Ectodermal cell (in vitro differentiated cells): ENCODE measurements around the gene CEACAM18.
"Not testable (repeated sequence)": the region's sequence is repeated elsewhere in the genome, so short reads cannot be mapped to it uniquely, and the experiment has no call there.

Experiments
- H3K27ac ChIP-seq: 2 replicates; pipeline ENCODE4 v1.7.0; 2013; ENCODE audit warnings: mild to moderate bottlenecking, low read depth, low read length; ENCODE audit not compliant: insufficient read depth, poor library complexity, severe bottlenecking
- H3K27me3 ChIP-seq: 2 replicates; pipeline ENCODE4 v1.7.0; 2013; ENCODE audit warnings: mild to moderate bottlenecking, low read length; ENCODE audit not compliant: insufficient read depth, control insufficient read depth, poor library complexity, severe bottlenecking
- H3K36me3 ChIP-seq: one replicate; pipeline ENCODE4 v1.7.0; 2013; ENCODE audit warnings: low read length; ENCODE audit not compliant: control insufficient read depth, insufficient read depth
- H3K4me1 ChIP-seq: one replicate; pipeline ENCODE4 v1.7.0; 2013; ENCODE audit warnings: low read length; ENCODE audit not compliant: control insufficient read depth, insufficient read depth
- H3K4me3 ChIP-seq: 2 replicates; pipeline ENCODE4 v1.7.0; 2013; ENCODE audit warnings: low read depth, low read length, control low read depth; ENCODE audit not compliant: insufficient read depth
- H3K9me3 ChIP-seq: 2 replicates; pipeline ENCODE4 v1.7.0; 2013; ENCODE audit warnings: mild to moderate bottlenecking, low read length, moderate library complexity; ENCODE audit not compliant: control insufficient read depth
- WGBS, 2 experiments: methylation state at CpG; one replicate each; pipeline ENCODE4 v1.1.7; 2013; ENCODE audit warnings: missing lambda C conversion rate in 2 of 2; 5-methylcytosine and 5-hydroxymethylcytosine counted together

CEACAM18 gene

DNA sequence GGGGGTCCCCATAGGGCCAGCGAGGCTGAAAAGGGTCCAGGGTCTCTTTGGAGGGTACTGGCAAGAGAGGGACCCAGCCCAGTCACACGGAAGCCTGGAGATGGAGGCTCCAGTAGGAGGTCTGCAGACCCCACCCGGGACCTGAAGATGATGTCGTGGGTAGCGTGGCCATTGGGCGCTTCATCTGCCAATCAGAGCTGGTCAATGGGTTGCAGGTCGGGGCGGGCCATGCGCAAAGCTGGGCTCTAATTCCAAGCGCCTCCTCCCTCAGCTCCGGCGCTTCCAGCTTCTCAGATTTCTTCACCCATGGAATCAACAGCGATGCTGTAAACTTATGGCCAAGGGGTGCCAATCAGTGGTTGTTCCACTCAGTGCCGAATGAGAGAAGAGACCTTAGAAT lies 12.3 kb downstream of the CEACAM18 start:
- Histone ChIP-seq H3K9me3 (no peaks in the 10 kb centered on the region), H3K27me3 (no peaks in the 10 kb centered on the region), H3K36me3 (no peaks in the 10 kb centered on the region), H3K27ac (no peak overlapping the region), H3K4me3 (no peak overlapping the region), H3K4me1 (no peaks in the 10 kb centered on the region)
- 75 to 77% methylated on average over 14 of the region's 14 CpGs for WGBS, 2 experiments

DNA sequence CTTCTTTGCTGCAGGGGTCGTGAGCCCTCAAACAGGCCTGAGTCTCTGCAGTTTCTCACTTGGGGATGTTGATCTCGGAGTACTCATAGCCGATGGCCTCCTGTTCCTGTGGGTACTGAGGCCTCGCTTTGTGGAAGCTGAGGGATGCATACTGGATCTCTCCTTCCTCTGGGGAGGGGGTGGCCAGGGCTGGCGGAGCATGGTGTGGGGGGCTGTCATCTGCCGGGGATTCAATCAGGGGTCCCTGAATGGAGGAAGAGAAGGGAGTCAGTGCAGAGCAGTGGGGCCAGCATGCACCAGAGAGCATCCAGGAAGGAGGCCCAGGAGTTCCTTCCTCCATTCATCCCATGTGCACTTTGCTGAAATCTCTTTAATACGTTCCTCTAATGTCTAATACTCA lies 13.2 kb downstream of the CEACAM18 start:
- H3K27me3 ChIP-seq: no peaks in the 10 kb centered on the region
- H3K36me3 ChIP-seq: no peaks in the 10 kb centered on the region
- no peaks in the 10 kb centered on the region for H3K9me3 ChIP-seq
- H3K4me3 ChIP-seq: no peak overlapping the region
- 76 to 83% methylated on average over 6 to 7 of the region's 7 CpGs for WGBS, 2 experiments
- H3K27ac ChIP-seq: no peak overlapping the region
- no peaks in the 10 kb centered on the region for H3K4me1 ChIP-seq

DNA sequence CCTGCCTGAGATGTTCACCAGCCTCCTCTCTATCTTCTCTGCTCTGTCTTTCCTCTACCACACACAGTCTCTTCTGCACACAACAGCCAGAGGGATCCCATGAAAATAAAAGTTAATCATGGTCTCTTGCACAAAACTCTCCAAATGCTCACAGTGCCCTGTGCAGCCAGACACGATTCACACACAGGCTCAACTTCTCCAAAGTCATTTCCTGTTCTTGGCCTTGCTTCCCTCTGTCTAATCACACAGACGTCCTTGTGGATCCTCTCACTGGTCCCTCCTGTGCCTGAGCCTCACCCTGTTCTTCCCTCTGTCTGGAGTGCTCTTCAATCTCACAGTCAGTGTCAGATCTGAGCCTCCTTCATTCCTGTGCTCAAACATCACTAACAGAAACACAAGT lies 15.4 kb downstream of the CEACAM18 start:
- H3K4me1 ChIP-seq: no peaks in the 10 kb centered on the region
- no peaks in the 10 kb centered on the region for H3K36me3 ChIP-seq
- no peaks in the 10 kb centered on the region for H3K27me3 ChIP-seq
- H3K27ac ChIP-seq: no peak overlapping the region
- no peak overlapping the region for H3K4me3 ChIP-seq
- no peaks in the 10 kb centered on the region for H3K9me3 ChIP-seq
- WGBS, 2 experiments: 39 to 49% methylated on average over 2 of the region's 2 CpGs

DNA sequence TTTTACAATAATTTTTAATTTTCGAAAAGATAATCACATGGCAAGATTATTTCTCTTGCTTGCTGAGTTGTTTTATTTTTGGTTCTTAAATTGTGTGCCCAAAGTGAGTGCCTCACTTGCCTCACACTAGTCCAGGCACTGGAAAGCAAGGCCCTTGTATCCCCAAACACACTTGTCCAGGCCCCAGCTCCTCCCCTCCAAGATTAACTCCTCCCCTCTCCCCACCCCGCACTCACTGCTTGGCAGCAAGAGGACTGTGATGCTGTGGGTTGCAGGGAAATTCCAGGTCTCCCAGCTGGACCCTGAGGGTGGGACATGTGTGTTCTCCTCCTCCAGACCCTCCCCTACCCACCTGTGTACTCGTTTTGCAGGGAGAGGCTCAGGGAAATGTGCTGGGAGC lies 19.3 kb downstream of the CEACAM18 start:
- Histone ChIP-seq H3K27me3 (no peaks in the 10 kb centered on the region), H3K9me3 (no peaks in the 10 kb centered on the region), H3K36me3 (no peaks in the 10 kb centered on the region), H3K4me1 (no peaks in the 10 kb centered on the region), H3K27ac (no peak overlapping the region), H3K4me3 (no peak overlapping the region)
- 28 to 36% methylated on average over 2 of the region's 3 CpGs for WGBS, 2 experiments

- not testable (repeated sequence) for H3K27me3 ChIP-seq, H3K4me3 ChIP-seq, H3K9me3 ChIP-seq, H3K36me3 ChIP-seq, H3K27ac ChIP-seq, H3K4me1 ChIP-seq
- WGBS, 2 experiments: 61 to 67% methylated on average over 8 of the region's 8 CpGs
Measured at GRCh38 chr19:51500931-51501330, 22.6 kb downstream of the CEACAM18 start.

- no peaks in the 10 kb centered on the region for H3K9me3 ChIP-seq
- no peak within 1 kb of the TSS for H3K27ac ChIP-seq
- H3K27me3 ChIP-seq: no peaks in the 10 kb centered on the region
- H3K36me3 ChIP-seq: no peaks in the 10 kb centered on the region
- WGBS, 2 experiments: 85 to 88% methylated on average over 11 to 12 of the region's 12 CpGs
- no peaks in the 10 kb centered on the region for H3K4me1 ChIP-seq
- no peak within 1 kb of the TSS for H3K4me3 ChIP-seq
Measured at GRCh38 chr19:51501594-51502263, 23.4 kb downstream of the CEACAM18 start, which contains the start of gene SIGLEC12. TSS of gene SIGLEC12 (minus strand) at chr19:51501800. CDS start at chr19:51501733, 67 bp downstream.

DNA sequence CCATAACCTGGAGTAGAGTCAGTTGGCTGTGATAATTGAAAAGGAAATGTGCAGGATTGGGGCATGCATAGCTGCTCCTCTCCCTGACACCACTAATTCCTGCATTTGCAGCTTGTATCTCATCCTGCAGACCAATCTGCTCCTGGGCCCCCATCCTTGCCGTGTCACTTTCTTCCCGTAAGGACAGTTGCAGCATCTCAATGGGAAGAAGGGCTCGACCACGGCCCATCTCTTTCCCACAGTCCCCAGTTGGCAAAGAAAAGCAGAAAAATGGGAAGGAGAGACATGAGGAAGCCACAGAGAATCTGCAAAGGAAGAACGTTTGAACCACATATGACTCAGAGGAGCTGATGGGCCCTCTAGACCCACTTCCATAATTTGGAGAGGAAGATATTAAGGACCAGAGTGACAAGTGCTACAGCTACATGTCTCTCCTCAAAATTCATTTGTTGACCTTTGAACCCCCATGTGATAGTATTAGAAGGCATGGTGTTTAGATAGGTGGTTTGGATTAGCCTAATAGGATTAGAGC lies 25.0 kb downstream of the CEACAM18 start:
- 86 to 89% methylated on average over 5 of the region's 5 CpGs for WGBS, 2 experiments
- no peak overlapping the region for H3K4me3 ChIP-seq
- H3K36me3 ChIP-seq: no peaks in the 10 kb centered on the region
- H3K9me3 ChIP-seq: no peaks in the 10 kb centered on the region
- H3K4me1 ChIP-seq: no peaks in the 10 kb centered on the region
- H3K27me3 ChIP-seq: no peaks in the 10 kb centered on the region
- no peak overlapping the region for H3K27ac ChIP-seq

GRCh38 chr19:51503896-51504295 lies 25.6 kb downstream of the CEACAM18 start:
- no peaks in the 10 kb centered on the region for H3K9me3 ChIP-seq
- no peak overlapping the region for H3K27ac ChIP-seq
- WGBS, 2 experiments: 61 to 78% methylated on average over 1 to 3 of the region's 3 CpGs
- no peaks in the 10 kb centered on the region for H3K27me3 ChIP-seq
- no peaks in the 10 kb centered on the region for H3K36me3 ChIP-seq
- H3K4me1 ChIP-seq: no peaks in the 10 kb centered on the region
- no peak overlapping the region for H3K4me3 ChIP-seq

DNA sequence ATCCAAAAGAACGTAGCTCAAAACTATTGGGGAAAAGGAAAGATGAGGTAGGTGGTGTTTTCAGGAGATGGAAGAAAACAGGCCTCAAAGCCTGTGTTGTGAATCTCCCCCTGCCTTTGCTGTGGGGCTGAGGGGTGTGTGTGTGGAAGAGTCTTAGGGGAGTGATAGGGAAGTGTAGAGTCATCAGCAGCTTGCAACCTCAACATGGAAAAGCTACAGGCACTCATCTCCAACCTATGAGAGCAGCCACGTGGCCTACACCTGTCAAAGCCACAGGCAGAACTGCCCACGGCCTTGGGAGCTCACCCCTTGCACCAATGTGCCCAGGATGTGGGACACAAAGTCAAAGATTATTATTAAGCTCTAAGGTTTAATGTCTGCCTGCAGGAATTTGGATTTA lies 27.6 kb downstream of the CEACAM18 start:
- Histone ChIP-seq H3K4me3 (no peak overlapping the region), H3K4me1 (no peaks in the 10 kb centered on the region), H3K27me3 (no peaks in the 10 kb centered on the region), H3K9me3 (no peaks in the 10 kb centered on the region), H3K36me3 (no peaks in the 10 kb centered on the region), H3K27ac (no peak overlapping the region)
- WGBS, 2 experiments: 55 to 60% methylated on average over 3 of the region's 3 CpGs

GRCh38 chr19:51507192-51507591 lies 28.9 kb downstream of the CEACAM18 start:
- no peak overlapping the region for H3K4me3 ChIP-seq
- H3K27ac ChIP-seq: no peak overlapping the region
- H3K9me3 ChIP-seq: no peaks in the 10 kb centered on the region
- no peaks in the 10 kb centered on the region for H3K27me3 ChIP-seq
- 59 to 63% methylated on average over 3 of the region's 3 CpGs for WGBS, 2 experiments
- H3K36me3 ChIP-seq: no peaks in the 10 kb centered on the region
- no peaks in the 10 kb centered on the region for H3K4me1 ChIP-seq
